GM15510 (cell line): ENCODE results near the gene SLC10A7.

Source experiments
- POLR2A ChIP-seq: IDR thresholded peaks from 3 replicates; pipeline ENCODE4 v1.6.1; 2011; ENCODE audit warnings: borderline replicate concordance; ENCODE audit not compliant: insufficient read length; ENCODE audit errors: extremely low read depth

The SLC10A7 gene

GRCh38 chr4:146329050-146329716, 192.6 kb downstream of the SLC10A7 start:
- TF ChIP-seq POLR2A = no peak

GRCh38 chr4:146327859-146328650, 193.7 kb downstream of the SLC10A7 start:
- no peak for TF ChIP-seq POLR2A

- TF ChIP-seq POLR2A = no peak
Measured at GRCh38 chr4:146318894-146319293, 202.8 kb downstream of the SLC10A7 start.

GRCh38 chr4:146317783-146318182, 204.0 kb downstream of the SLC10A7 start:
- no peak for TF ChIP-seq POLR2A

- no peak for TF ChIP-seq POLR2A
Measured at GRCh38 chr4:146315184-146315583, 206.6 kb downstream of the SLC10A7 start.

- TF ChIP-seq POLR2A = no peak
Measured at GRCh38 chr4:146311238-146311970, 210.3 kb downstream of the SLC10A7 start.

- TF ChIP-seq POLR2A = no peak
Measured at GRCh38 chr4:146310319-146311021, 211.3 kb downstream of the SLC10A7 start.

GRCh38 chr4:146308951-146309350, 212.8 kb downstream of the SLC10A7 start:
- TF ChIP-seq POLR2A = no peak

GRCh38 chr4:146302822-146303221, 218.9 kb downstream of the SLC10A7 start:
- no peak for TF ChIP-seq POLR2A

GRCh38 chr4:146299607-146300006, 222.1 kb downstream of the SLC10A7 start:
- TF ChIP-seq POLR2A = no peak

- no peak for TF ChIP-seq POLR2A
Measured at GRCh38 chr4:146294776-146295175, 227.0 kb downstream of the SLC10A7 start.

GRCh38 chr4:146292508-146292907, 229.2 kb downstream of the SLC10A7 start:
- no peak for TF ChIP-seq POLR2A

- no peak for TF ChIP-seq POLR2A
Measured at GRCh38 chr4:146291313-146291712, 230.4 kb downstream of the SLC10A7 start.

- no peak for TF ChIP-seq POLR2A
Measured at GRCh38 chr4:146288193-146288592, 233.5 kb downstream of the SLC10A7 start.

GRCh38 chr4:146285037-146285436, 236.7 kb downstream of the SLC10A7 start:
- TF ChIP-seq POLR2A = no peak
